Stimulated activated CD8-positive, alpha-beta memory T cell treated with anti-CD3 and anti-CD28 coated beads, Interleukin-15, amount 100 ng/mL, for 1 hour (primary cell): Measurements from ENCODE around the gene ASMTL.
"Not testable (repeated sequence)": the region's sequence is repeated elsewhere in the genome, so short reads cannot be mapped to it uniquely, and the experiment has no call there.

ENCODE experiments used
- DNase-seq: peaks from one replicate; pipeline ENCODE4 v3.0.0-alpha.2; 2020; ENCODE audit warnings: low read depth

Gene ASMTL

GRCh38 chrX:1433646-1434357 is 18.9 kb downstream of the ASMTL start:
- DNase-seq, result no peak

- no peak for DNase-seq
Measured at GRCh38 chrX:1430451-1430850, 22.3 kb downstream of the ASMTL start.

GRCh38 chrX:1427756-1428155 is 25.0 kb downstream of the ASMTL start:
- no peak for DNase-seq

GRCh38 chrX:1426321-1426720 is 26.4 kb downstream of the ASMTL start:
- DNase-seq, result not testable (repeated sequence)

GRCh38 chrX:1425381-1425780 is 27.3 kb downstream of the ASMTL start:
- DNase-seq, result no peak

- no peak for DNase-seq
Measured at GRCh38 chrX:1424147-1424851, 28.4 kb downstream of the ASMTL start.

GRCh38 chrX:1423215-1423614 is 29.5 kb downstream of the ASMTL start:
- DNase-seq, result no peak

GRCh38 chrX:1422135-1422465 is 30.6 kb downstream of the ASMTL start:
- DNase-seq, result no peak

GRCh38 chrX:1421433-1422134 is 31.1 kb downstream of the ASMTL start:
- DNase-seq, result no peak

GRCh38 chrX:1420371-1420770 is 32.3 kb downstream of the ASMTL start:
- no peak for DNase-seq

GRCh38 chrX:1419545-1420355 is 33.0 kb downstream of the ASMTL start:
- DNase-seq, result no peak

GRCh38 chrX:1418901-1419544 is 33.7 kb downstream of the ASMTL start:
- DNase-seq, result no peak

GRCh38 chrX:1417921-1418771 is 34.6 kb downstream of the ASMTL start:
- no peak for DNase-seq

- no peak for DNase-seq
Measured at GRCh38 chrX:1416965-1417760, 35.5 kb downstream of the ASMTL start.

- no peak for DNase-seq
Measured at GRCh38 chrX:1416327-1416784, 36.4 kb downstream of the ASMTL start.

- no peak for DNase-seq
Measured at GRCh38 chrX:1412551-1413161, 40.1 kb downstream of the ASMTL start.

- no peak for DNase-seq
Measured at GRCh38 chrX:1411326-1411725, 41.4 kb downstream of the ASMTL start.

- no peak for DNase-seq
Measured at GRCh38 chrX:1407035-1407434, 45.7 kb downstream of the ASMTL start.

GRCh38 chrX:1405769-1406168 is 46.9 kb downstream of the ASMTL start:
- DNase-seq, result not testable (repeated sequence)
